HepG2 (cell line): ENCODE results near the gene CSNK2B. TPM values are rescaled to one million over a fixed set of nuclear protein-coding genes. Genes with fewer than 3 reads are reported as not detected.

Experiments
- CBFB ChIP-seq: sonication (generic); formaldehyde crosslinking; IDR thresholded peaks from 2 replicates; pipeline ENCODE4 v1.4.0; 2020; ENCODE audit warnings: missing genetic modification reagents
- DNMT1 ChIP-seq: sonication (generic); formaldehyde crosslinking; IDR thresholded peaks from 2 replicates; pipeline ENCODE4 v1.5.1; 2020; ENCODE audit warnings: mild to moderate bottlenecking, missing genetic modification reagents
- EP300 ChIP-seq, 3 experiments: sonication (generic) in 1 of 3; formaldehyde crosslinking in 1 of 3; IDR thresholded peaks; 2 replicates each; pipeline versions ENCODE4 v1.5.1 to v1.6.1; 2011 to 2020; ENCODE audit warnings: low read depth in 2 of 3, low read length in 2 of 3, borderline replicate concordance in 1 of 3, improper control_type of control experiment in 1 of 3, mild to moderate bottlenecking in 1 of 3, missing genetic modification reagents in 1 of 3, moderate library complexity in 1 of 3
- ETV5 ChIP-seq: IDR thresholded peaks from 2 replicates; pipeline ENCODE4 v1.6.1; 2018; ENCODE audit warnings: missing biosample characterization, missing genetic modification reagents, inconsistent platforms, borderline replicate concordance
- GABPB1 ChIP-seq: IDR thresholded peaks from 2 replicates; pipeline ENCODE4 v1.6.1; 2016; ENCODE audit warnings: mild to moderate bottlenecking, missing genetic modification reagents, moderate library complexity, missing compliant biosample characterization
- KLF11 ChIP-seq: IDR thresholded peaks from 2 replicates; pipeline ENCODE4 v1.6.1; 2016; ENCODE audit warnings: missing compliant biosample characterization
- MED8 ChIP-seq: sonication (generic); formaldehyde crosslinking; IDR thresholded peaks from 2 replicates; pipeline ENCODE4 v1.8.1; 2023; ENCODE audit warnings: mild to moderate bottlenecking, missing genetic modification reagents; ENCODE audit not compliant: insufficient replicate concordance
- PAWR ChIP-seq: sonication (generic); formaldehyde crosslinking; IDR thresholded peaks from 2 replicates; pipeline ENCODE4 v1.4.0; 2020; ENCODE audit warnings: missing genetic modification reagents, mild to moderate bottlenecking, borderline replicate concordance
- SOX5 ChIP-seq: IDR thresholded peaks from 2 replicates; pipeline ENCODE4 v1.6.1; 2016; ENCODE audit warnings: borderline replicate concordance
- STAG1 ChIP-seq: sonication (generic); formaldehyde crosslinking; IDR thresholded peaks from 2 replicates; pipeline ENCODE4 v1.4.0; 2020; ENCODE audit warnings: missing genetic modification reagents
- ZGPAT ChIP-seq: IDR thresholded peaks from 2 replicates; pipeline ENCODE4 v1.6.1; 2016; ENCODE audit warnings: mild to moderate bottlenecking
- ZNF205 ChIP-seq: IDR thresholded peaks from 2 replicates; pipeline ENCODE4 v1.6.1; 2018; ENCODE audit warnings: missing biosample characterization, missing genetic modification reagents
- ZNF326 ChIP-seq: sonication (generic); formaldehyde crosslinking; IDR thresholded peaks from 2 replicates; pipeline ENCODE4 v1.4.0; 2020; ENCODE audit warnings: missing genetic modification reagents, borderline replicate concordance
- ZNF513 ChIP-seq: sonication (generic); formaldehyde crosslinking; conservative IDR thresholded peaks from 2 replicates; pipeline ENCODE4 v1.5.0; 2020; ENCODE audit warnings: missing genetic modification reagents
- ZNF629 ChIP-seq: sonication (generic); formaldehyde crosslinking; conservative IDR thresholded peaks from 2 replicates; pipeline ENCODE4 v1.5.0; 2020; ENCODE audit warnings: missing genetic modification reagents
- ZNF687 ChIP-seq: sonication (generic); formaldehyde crosslinking; IDR thresholded peaks from 2 replicates; pipeline ENCODE4 v1.5.1; 2020; ENCODE audit warnings: mild to moderate bottlenecking, missing genetic modification reagents, moderate library complexity
- ZNF816 ChIP-seq: sonication (generic); formaldehyde crosslinking; IDR thresholded peaks from 2 replicates; pipeline ENCODE4 v1.8.0; 2022; ENCODE audit warnings: missing genetic modification reagents, mild to moderate bottlenecking, borderline replicate concordance
- ZNF883 ChIP-seq: sonication (generic); formaldehyde crosslinking; IDR thresholded peaks from 2 replicates; pipeline ENCODE4 v1.5.1; 2020; ENCODE audit warnings: mild to moderate bottlenecking, missing genetic modification reagents; ENCODE audit errors: not compliant biosample characterization
- polyA plus RNA-seq, 8 experiments: library from polyadenylated mRNA; depleted of rRNA in 3 of 8; stranded (reverse) in 7 of 8; unstranded in 1 of 8; fragments of >200 nt; fragmentation: Illumina TruSeq in 4 of 8; extraction: Trizol in 4 of 8; gene quantifications; 2 replicates each; pipeline versions ENCODE4 v1.2.1 to v1.2.3, GENCODE V29; 2011 to 2016; ENCODE audit warnings: low read depth in 4 of 8, missing spikeins in 1 of 8, mixed read lengths in 1 of 8; ENCODE audit not compliant: insufficient read depth in 1 of 8
- total RNA-seq, 5 experiments: library from RNA; depleted of rRNA; stranded (reverse); fragments of >200 nt; fragmentation: Illumina TruSeq; extraction: Trizol; gene quantifications; 2 replicates each; pipeline ENCODE4 v1.2.3, GENCODE V29; 2016; ENCODE audit warnings: low read depth in 1 of 5
- TF ChIP-seq, protein P1 (sequence below): sonication (generic); formaldehyde crosslinking; IDR thresholded peaks from 2 replicates; pipeline ENCODE4 v1.9.0; 2022; ENCODE audit warnings: missing genetic modification reagents, mild to moderate bottlenecking, borderline replicate concordance

The CSNK2B gene
- total and polyA plus RNA-seq, 2 of the 13 experiments (the other 11 are each of a cell fraction or from before 2014, with no cell fraction given): 111 to 296 TPM

GRCh38 chr6:31702819-31703716 is 37.2 kb downstream of the CSNK2B start, which contains the start of gene ABHD16A (continued):
- no peak for TF ChIP-seq PAWR (CRISPR knock-in tag)
- TF ChIP-seq ZNF816 (CRISPR knock-in tag): peak; percentile 76
- TF ChIP-seq ETV5 (CRISPR knock-in tag): peak; percentile 87; the same call in 1 of the 2 replicates
- TF ChIP-seq ZNF326: no peak
- TF ChIP-seq EP300 (IDR thresholded peaks at IDR 0.05; ENCODE audit: low read depth in 2 of 2, low read length in 2 of 2): peak; percentile 56 to 79; a peak in 3 of 4 replicates
- TF ChIP-seq EP300 (CRISPR knock-in tag; IDR thresholded peaks at IDR 0.05; ENCODE audit: borderline replicate concordance): no peak
- TF ChIP-seq STAG1 (CRISPR knock-in tag): no peak
- no peak for TF ChIP-seq ZNF883 (CRISPR knock-in tag)
- TF ChIP-seq ZNF205 (CRISPR knock-in tag): peak; percentile 62; the same call in 1 of the 2 replicates
- no peak; the same call in 1 of the 2 replicates for TF ChIP-seq KLF11
- TF ChIP-seq ZNF513: no peak
- TF ChIP-seq, protein P1, sequence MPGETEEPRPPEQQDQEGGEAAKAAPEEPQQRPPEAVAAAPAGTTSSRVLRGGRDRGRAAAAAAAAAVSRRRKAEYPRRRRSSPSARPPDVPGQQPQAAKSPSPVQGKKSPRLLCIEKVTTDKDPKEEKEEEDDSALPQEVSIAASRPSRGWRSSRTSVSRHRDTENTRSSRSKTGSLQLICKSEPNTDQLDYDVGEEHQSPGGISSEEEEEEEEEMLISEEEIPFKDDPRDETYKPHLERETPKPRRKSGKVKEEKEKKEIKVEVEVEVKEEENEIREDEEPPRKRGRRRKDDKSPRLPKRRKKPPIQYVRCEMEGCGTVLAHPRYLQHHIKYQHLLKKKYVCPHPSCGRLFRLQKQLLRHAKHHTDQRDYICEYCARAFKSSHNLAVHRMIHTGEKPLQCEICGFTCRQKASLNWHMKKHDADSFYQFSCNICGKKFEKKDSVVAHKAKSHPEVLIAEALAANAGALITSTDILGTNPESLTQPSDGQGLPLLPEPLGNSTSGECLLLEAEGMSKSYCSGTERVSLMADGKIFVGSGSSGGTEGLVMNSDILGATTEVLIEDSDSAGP (CRISPR knock-in tag): peak; percentile 94
- peak; percentile 96 for TF ChIP-seq ZGPAT
- TF ChIP-seq ZNF629 (CRISPR knock-in tag): peak; percentile 41
- TF ChIP-seq MED8 (CRISPR knock-in tag): peak; percentile 73
- TF ChIP-seq CBFB (CRISPR knock-in tag): peak; percentile 55; the same call in 1 of the 2 replicates
- TF ChIP-seq DNMT1 (CRISPR knock-in tag): no peak
- TF ChIP-seq ZNF687: peak; percentile 89
- peak; percentile 73; the same call in 1 of the 2 replicates for TF ChIP-seq SOX5 (CRISPR knock-in tag)
- peak; percentile 87 for TF ChIP-seq GABPB1 (CRISPR knock-in tag)
